Omental fat pad (tissue), 4 donors: Measurements from ENCODE around the gene DIP2C. TPM values are rescaled to one million over a fixed set of nuclear protein-coding genes. Genes with fewer than 3 reads are reported as not detected.

Source experiments
- ATAC-seq: fragments of 150-250 bp; one replicate; pipeline ENCODE4 v1.9.1; 2016; ENCODE audit warnings: mild to moderate bottlenecking, moderate library complexity; ENCODE audit not compliant: low FRiP score
- DNase-seq: peaks from one replicate; pipeline ENCODE4 v3.0.0-alpha.2; 2019; ENCODE audit warnings: low spot score
- total RNA-seq, 4 donors: library from RNA; depleted of rRNA; stranded (reverse); fragments of >200 nt; gene quantifications; one replicate each; pipeline ENCODE4 v1.1.0, GENCODE V29; 2016
- TF ChIP-seq, protein P1 (sequence below), 3 donors: fragments of 450-650 bp; IDR thresholded peaks; one replicate each; pipeline ENCODE4 v1.5.1; 2016 to 2017; ENCODE audit warnings: antibody characterized with exemption in 3 of 3, mild to moderate bottlenecking in 3 of 3, moderate library complexity in 2 of 3

DIP2C gene
- total RNA-seq, 4 donors from 2014 or later, result 19.7 to 56.5 (median 31.1) TPM

- no peak for ATAC-seq
- TF ChIP-seq, protein P1, sequence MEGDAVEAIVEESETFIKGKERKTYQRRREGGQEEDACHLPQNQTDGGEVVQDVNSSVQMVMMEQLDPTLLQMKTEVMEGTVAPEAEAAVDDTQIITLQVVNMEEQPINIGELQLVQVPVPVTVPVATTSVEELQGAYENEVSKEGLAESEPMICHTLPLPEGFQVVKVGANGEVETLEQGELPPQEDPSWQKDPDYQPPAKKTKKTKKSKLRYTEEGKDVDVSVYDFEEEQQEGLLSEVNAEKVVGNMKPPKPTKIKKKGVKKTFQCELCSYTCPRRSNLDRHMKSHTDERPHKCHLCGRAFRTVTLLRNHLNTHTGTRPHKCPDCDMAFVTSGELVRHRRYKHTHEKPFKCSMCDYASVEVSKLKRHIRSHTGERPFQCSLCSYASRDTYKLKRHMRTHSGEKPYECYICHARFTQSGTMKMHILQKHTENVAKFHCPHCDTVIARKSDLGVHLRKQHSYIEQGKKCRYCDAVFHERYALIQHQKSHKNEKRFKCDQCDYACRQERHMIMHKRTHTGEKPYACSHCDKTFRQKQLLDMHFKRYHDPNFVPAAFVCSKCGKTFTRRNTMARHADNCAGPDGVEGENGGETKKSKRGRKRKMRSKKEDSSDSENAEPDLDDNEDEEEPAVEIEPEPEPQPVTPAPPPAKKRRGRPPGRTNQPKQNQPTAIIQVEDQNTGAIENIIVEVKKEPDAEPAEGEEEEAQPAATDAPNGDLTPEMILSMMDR (IDR thresholded peaks at IDR 0.05), result no peak
- DNase-seq, result no peak
These were observed 1.1 kb upstream of the DIP2C start for GRCh38 chr10:690372-691161.

GRCh38 chr10:689121-689451, 382 bp downstream of the DIP2C start:
- DNase-seq (no peak), ATAC-seq (no peak)
- TF ChIP-seq, protein P1 (IDR thresholded peaks at IDR 0.05), result no peak

GRCh38 chr10:688312-689120, 952 bp downstream of the DIP2C start:
- no peak for ATAC-seq
- DNase-seq, result no peak
- TF ChIP-seq, protein P1 (IDR thresholded peaks at IDR 0.05), result no peak

DNA sequence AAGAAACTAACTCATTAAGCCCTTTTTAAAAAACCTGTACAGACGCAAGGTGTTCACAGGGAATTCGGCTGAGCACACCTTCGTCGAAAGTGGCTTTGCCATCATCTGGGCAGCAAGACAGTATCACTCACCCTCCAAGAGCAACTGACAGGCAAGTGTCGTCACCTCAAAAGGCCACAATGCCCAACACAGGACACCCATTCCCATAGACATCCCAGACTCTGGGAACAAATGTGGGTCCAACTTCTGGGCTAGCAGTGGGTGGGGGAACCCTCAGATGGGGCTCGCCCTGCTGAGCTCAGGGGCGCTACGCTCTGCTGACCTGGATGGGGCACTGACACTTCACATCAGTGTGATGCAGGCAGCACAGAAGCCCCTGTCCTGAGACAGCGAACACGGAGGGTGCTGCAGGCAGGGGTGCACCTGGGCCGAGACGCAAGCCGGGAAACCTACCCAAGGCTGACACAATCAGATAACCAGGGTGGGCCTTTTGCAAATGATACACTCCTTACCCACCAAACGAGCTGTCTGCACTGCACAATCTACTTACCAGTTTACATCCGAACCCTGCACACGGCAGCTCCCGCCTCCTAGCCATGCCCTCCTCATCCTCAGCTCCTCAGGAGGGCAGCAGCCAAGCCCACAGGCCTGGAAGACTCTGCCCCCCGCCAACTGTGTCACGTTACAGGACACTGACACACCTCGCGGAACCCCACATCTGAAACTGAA, 1.7 kb downstream of the DIP2C start:
- DNase-seq (no peak), ATAC-seq (no peak)
- TF ChIP-seq, protein P1 (IDR thresholded peaks at IDR 0.05), result no peak

DNA sequence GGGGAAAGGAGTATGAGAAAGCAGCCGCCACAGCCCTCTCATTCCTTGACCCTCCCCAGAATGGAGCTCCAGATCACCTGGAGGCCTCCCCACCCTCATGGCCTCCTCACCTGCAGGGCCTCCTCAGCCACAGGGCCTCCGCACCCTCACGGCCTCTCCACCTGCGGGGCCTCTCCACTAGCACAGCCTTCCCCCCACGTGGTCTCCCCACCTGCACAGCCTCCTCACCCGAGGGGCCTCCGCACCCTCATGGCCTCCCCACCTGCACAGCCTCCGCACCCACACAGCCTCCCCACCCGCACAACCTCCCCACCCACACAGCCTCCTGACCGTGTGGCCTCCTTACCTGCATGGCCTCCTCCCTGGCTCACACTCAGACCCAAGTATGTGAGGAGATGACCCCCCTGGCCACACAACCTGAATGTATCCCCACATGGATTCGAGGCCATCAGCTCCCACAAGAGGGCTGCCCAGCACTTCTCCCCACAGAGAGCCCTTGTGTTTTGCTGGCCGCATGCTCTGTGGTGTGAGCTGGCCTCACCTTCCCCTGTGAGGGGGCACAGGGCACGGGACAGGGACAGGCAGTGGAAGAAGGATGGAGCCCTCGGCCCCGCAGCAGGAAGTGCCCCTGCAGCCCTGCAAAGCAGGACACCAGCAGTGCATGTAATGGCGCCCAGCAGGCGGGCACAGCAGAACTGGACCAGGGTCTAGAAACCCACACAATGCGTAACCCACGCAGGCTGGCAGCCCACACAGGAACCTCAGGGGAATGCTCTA, 3.1 kb downstream of the DIP2C start:
- no peak for DNase-seq
- TF ChIP-seq, protein P1 (IDR thresholded peaks at IDR 0.05), result no peak
- ATAC-seq, result no peak

DNA sequence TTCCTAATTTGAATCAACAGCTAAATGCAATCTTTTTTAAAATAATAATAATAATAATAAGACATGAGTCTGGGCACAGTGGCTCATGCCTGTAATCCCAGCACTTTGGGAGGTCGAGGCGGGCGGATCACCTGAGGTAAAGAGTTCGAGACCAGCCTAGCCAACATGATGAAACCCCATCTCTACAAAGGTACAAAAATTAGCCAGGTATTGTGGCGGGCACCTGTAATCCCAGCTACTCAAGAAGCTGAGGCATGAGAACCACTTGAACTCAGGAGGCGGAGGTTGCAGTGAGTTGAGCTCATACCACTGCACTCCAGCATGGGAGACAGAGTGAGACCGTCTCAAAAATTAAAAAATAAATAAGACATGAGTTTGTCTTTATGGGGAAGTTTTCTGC, 3.9 kb downstream of the DIP2C start:
- ATAC-seq (no peak), DNase-seq (no peak)

More for the DNA sequence above, 3.9 kb downstream of the DIP2C start:
- TF ChIP-seq, protein P1 (IDR thresholded peaks at IDR 0.05), result no peak
